HL-60 (cell line): Measurements from ENCODE around the gene UQCRC2.

Experiments
- POLR2AphosphoS5 ChIP-seq: IDR thresholded peaks from 2 replicates; pipeline ENCODE4 v1.6.1; 2012; ENCODE audit warnings: low read depth
- REST ChIP-seq: IDR thresholded peaks from 2 replicates; pipeline ENCODE4 v1.6.1; 2012; ENCODE audit warnings: low read depth; ENCODE audit not compliant: insufficient replicate concordance
- SPI1 ChIP-seq: IDR thresholded peaks from 2 replicates; pipeline ENCODE4 v1.6.1; 2012; ENCODE audit warnings: low read depth, mild to moderate bottlenecking, borderline replicate concordance
- TF ChIP-seq, protein P1 (sequence below): IDR thresholded peaks from one replicate; pipeline ENCODE4 v1.5.1; 2011; ENCODE audit warnings: low read length, control low read depth, inconsistent platforms; ENCODE audit not compliant: insufficient read depth

GRCh38 chr16:22007509-22008214, 54.5 kb downstream of the UQCRC2 start, which contains the start of gene MOSMO:
- TF ChIP-seq, protein P1, sequence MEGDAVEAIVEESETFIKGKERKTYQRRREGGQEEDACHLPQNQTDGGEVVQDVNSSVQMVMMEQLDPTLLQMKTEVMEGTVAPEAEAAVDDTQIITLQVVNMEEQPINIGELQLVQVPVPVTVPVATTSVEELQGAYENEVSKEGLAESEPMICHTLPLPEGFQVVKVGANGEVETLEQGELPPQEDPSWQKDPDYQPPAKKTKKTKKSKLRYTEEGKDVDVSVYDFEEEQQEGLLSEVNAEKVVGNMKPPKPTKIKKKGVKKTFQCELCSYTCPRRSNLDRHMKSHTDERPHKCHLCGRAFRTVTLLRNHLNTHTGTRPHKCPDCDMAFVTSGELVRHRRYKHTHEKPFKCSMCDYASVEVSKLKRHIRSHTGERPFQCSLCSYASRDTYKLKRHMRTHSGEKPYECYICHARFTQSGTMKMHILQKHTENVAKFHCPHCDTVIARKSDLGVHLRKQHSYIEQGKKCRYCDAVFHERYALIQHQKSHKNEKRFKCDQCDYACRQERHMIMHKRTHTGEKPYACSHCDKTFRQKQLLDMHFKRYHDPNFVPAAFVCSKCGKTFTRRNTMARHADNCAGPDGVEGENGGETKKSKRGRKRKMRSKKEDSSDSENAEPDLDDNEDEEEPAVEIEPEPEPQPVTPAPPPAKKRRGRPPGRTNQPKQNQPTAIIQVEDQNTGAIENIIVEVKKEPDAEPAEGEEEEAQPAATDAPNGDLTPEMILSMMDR, result no peak
- no peak for TF ChIP-seq POLR2AphosphoS5
- TF ChIP-seq REST, result peak; percentile 89
- TF ChIP-seq SPI1, result no peak
